Thyroid gland (tissue), 4 donors: ENCODE measurements around the gene PXDN.

ENCODE experiments used
- CTCF ChIP-seq, 6 experiments: fragments of 200-600 bp in 3 of 6; fragments of 450-650 bp in 3 of 6; sonication (generic) in 3 of 6; IDR thresholded peaks; one replicate each; pipeline ENCODE4 v1.5.1; 2016 to 2019; ENCODE audit warnings: antibody characterized with exemption in 6 of 6, mild to moderate bottlenecking in 2 of 6, inconsistent platforms in 1 of 6, moderate library complexity in 1 of 6
- POLR2A ChIP-seq, 2 donors: fragments of 450-650 bp; IDR thresholded peaks; one replicate each; pipeline ENCODE4 v1.6.1; 2017; ENCODE audit warnings: antibody characterized with exemption in 2 of 2, mild to moderate bottlenecking in 2 of 2, moderate library complexity in 1 of 2

GRCh38 chr2:1770566-1771380, 26.5 kb upstream of the PXDN start:
- no peak for TF ChIP-seq POLR2A (IDR thresholded peaks at IDR 0.05)
- TF ChIP-seq CTCF (IDR thresholded peaks at IDR 0.05), result no peak
